Liver (tissue), 3 donors: Measurements from ENCODE around the gene KRT28.

Experiments
- CTCF ChIP-seq: fragments of 150-350 bp; IDR thresholded peaks from 2 replicates; pipeline ENCODE4 v1.5.1; 2017; ENCODE audit warnings: improper control_type of control experiment, low read depth, low read length; ENCODE audit not compliant: missing input control
- EGR1 ChIP-seq, 2 donors: IDR thresholded peaks; 2 replicates each; pipeline ENCODE4 v1.6.1; 2016 to 2018; ENCODE audit warnings: antibody characterized with exemption in 2 of 2, low read depth in 2 of 2
- YY1 ChIP-seq: IDR thresholded peaks from 2 replicates; pipeline ENCODE4 v1.6.1; 2016; ENCODE audit warnings: antibody characterized with exemption, mild to moderate bottlenecking
- donor health status: healthy.
- donor health status: healthy.

DNA sequence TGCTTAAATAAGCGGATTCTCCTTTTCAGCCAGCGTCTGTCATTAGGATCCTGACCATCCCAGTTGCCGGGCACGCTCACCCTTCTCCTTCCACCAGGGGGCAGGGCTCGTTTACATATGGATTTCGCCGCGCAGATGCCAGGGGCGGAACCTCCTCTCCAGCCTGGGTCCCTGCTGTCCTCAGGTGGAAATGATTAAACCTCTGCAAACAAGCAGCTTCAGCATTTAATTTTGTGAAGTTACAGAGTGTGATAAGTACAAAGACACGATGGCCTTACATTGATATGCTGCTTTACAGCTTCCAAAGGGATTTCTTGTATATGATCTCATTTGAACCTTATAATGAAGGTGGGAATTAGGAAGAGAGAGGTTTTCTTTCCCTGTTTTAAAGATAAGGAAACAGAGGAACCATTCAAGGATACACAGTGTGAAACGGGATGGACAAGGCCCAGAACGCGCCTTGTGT is 3.9 kb upstream of the KRT28 start:
- TF ChIP-seq EGR1 (IDR thresholded peaks at IDR 0.05; ENCODE audit: low read depth in 2 of 2) (no peak), CTCF (peak; percentile 90), YY1 (peak; percentile 21)
